HCT116 (cell line): ENCODE results near the gene GPS1. TPM values are rescaled to one million over a fixed set of nuclear protein-coding genes. Genes with fewer than 3 reads are reported as not detected.

Experiments used
- ATAC-seq: fragments of 200-7000 bp; cut with Tn5 transposase; 2 replicates; pipeline ENCODE4 v1.9.1; 2020; ENCODE audit warnings: mild to moderate bottlenecking, moderate library complexity
- BruUV-seq: library from RNA; stranded (reverse); fragments of 400-500 nt; replicated peaks from 2 replicates; lab custom pipeline; 2021; lab: Mats Ljungman, UMichigan
- CTCF ChIA-PET: fragments of 300-600 bp; sonication (Branson Sonifier 250); formaldehyde crosslinking; loops from one replicate; lab custom pipeline; 2021; ENCODE audit warnings: antibody characterized with exemption; lab: Charles Lee
- POLR2A ChIA-PET: fragments of 300-600, 350-600 bp; sonication (Branson Sonifier 250); formaldehyde crosslinking; loops from one replicate; lab custom pipeline; 2021; ENCODE audit warnings: antibody characterized with exemption; lab: Charles Lee
- RAD21 ChIA-PET, 2 experiments: fragments of 300-600 bp; sonication (Branson Sonifier 250); formaldehyde crosslinking; loops; one replicate each; lab custom pipeline; 2023; ENCODE audit warnings: low total read pairs in 2 of 2; ENCODE audit not compliant: uncharacterized antibody in 2 of 2, unreplicated experiment in 2 of 2, low non-redundant PET in 1 of 2; lab: Charles Lee
- DNase-seq: peaks from one replicate; pipeline ENCODE4 v3.0.0-alpha.2; 2010; ENCODE audit warnings: low read depth, low spot score
- H2AFZ ChIP-seq: fragments of 200-600 bp; shearing (Covaris generic), sonication (generic); 2 replicates; pipeline ENCODE4 v1.6.1; 2017; ENCODE audit warnings: low read depth, mixed run types, mixed read lengths, antibody characterized with exemption, low read length; ENCODE audit not compliant: poor library complexity, severe bottlenecking
- H3K27ac ChIP-seq: 2 replicates; pipeline ENCODE4 v1.5.1; 2012; ENCODE audit warnings: low read depth, low read length
- H3K27me3 ChIP-seq: fragments of 200-600 bp; sonication (generic); 2 replicates; pipeline ENCODE4 v1.6.1; 2016; ENCODE audit warnings: mixed run types, low read length, mixed read lengths; ENCODE audit not compliant: insufficient read depth
- H3K36me3 ChIP-seq, 2 experiments: fragments of 200-500 bp in 1 of 2; fragments of 200-600 bp in 1 of 2; sonication (Bioruptor generic) in 1 of 2; sonication (generic) in 1 of 2; 2 replicates each; pipeline versions ENCODE4 v1.5.1 to v1.6.1; 2014 to 2016; ENCODE audit warnings: low read length in 2 of 2, inconsistent platforms in 1 of 2, mixed read lengths in 1 of 2, mixed run types in 1 of 2; ENCODE audit not compliant: insufficient read depth in 2 of 2, control insufficient read depth in 1 of 2
- H3K4me1 ChIP-seq, 2 experiments: fragments of 200-600 bp in 1 of 2; sonication (generic) in 1 of 2; 2 replicates each; pipeline versions ENCODE4 v1.5.1 to v1.6.1; 2012 to 2017; ENCODE audit warnings: low read length in 2 of 2, inconsistent platforms in 1 of 2, mild to moderate bottlenecking in 1 of 2, mixed read lengths in 1 of 2, mixed run types in 1 of 2, moderate library complexity in 1 of 2; ENCODE audit not compliant: insufficient read depth in 2 of 2, control insufficient read depth in 1 of 2
- H3K4me2 ChIP-seq: fragments of 200-600 bp; sonication (generic); 2 replicates; pipeline ENCODE4 v1.6.1; 2017; ENCODE audit warnings: mixed run types, low read length, mixed read lengths
- H3K4me3 ChIP-seq, 2 experiments: fragments of 200-600 bp in 1 of 2; sonication (generic) in 1 of 2; replicated peaks in 1 of 2; 2 replicates each; pipeline ENCODE4 v1.5.1; 2011 to 2016; ENCODE audit warnings: low read length in 2 of 2, control low read depth in 1 of 2, low read depth in 1 of 2, mild to moderate bottlenecking in 1 of 2, mixed read lengths in 1 of 2, mixed run types in 1 of 2
- H3K79me2 ChIP-seq: fragments of 200-600 bp; sonication (generic); 2 replicates; pipeline ENCODE4 v1.6.1; 2017; ENCODE audit warnings: mild to moderate bottlenecking, mixed run types, low read length, moderate library complexity, mixed read lengths; ENCODE audit not compliant: insufficient read depth
- H3K9ac ChIP-seq: fragments of 200-600 bp; sonication (generic); 2 replicates; pipeline ENCODE4 v1.6.1; 2016; ENCODE audit warnings: low read length, mixed read lengths
- H3K9me2 ChIP-seq: fragments of 200-600 bp; sonication (generic), shearing (Covaris generic); 2 replicates; pipeline ENCODE4 v1.6.1; 2017; ENCODE audit warnings: mixed run types, mild to moderate bottlenecking, moderate library complexity; ENCODE audit not compliant: insufficient read depth
- H3K9me3 ChIP-seq, 2 experiments: fragments of 200-500 bp in 1 of 2; fragments of 200-600 bp in 1 of 2; sonication (Bioruptor generic) in 1 of 2; sonication (generic) in 1 of 2; 2 replicates each; pipeline ENCODE4 v1.6.1; 2014 to 2017; ENCODE audit warnings: low read length in 2 of 2, mixed read lengths in 2 of 2, inconsistent platforms in 1 of 2, low read depth in 1 of 2, mild to moderate bottlenecking in 1 of 2, mixed run types in 1 of 2, moderate library complexity in 1 of 2; ENCODE audit not compliant: control insufficient read depth in 1 of 2, insufficient read depth in 1 of 2
- H4K20me1 ChIP-seq: fragments of 200-600 bp; sonication (generic), shearing (Covaris generic); 2 replicates; pipeline ENCODE4 v1.6.1; 2017; ENCODE audit warnings: mixed run types, mild to moderate bottlenecking, moderate library complexity; ENCODE audit not compliant: insufficient read depth
- CBX3 ChIP-seq: IDR thresholded peaks from 2 replicates; pipeline ENCODE4 v1.6.1; 2012; ENCODE audit warnings: low read depth
- CEBPB ChIP-seq: IDR thresholded peaks from 2 replicates; pipeline ENCODE4 v1.6.1; 2012; ENCODE audit warnings: low read depth
- EGR1 ChIP-seq: IDR thresholded peaks from 2 replicates; pipeline ENCODE4 v1.6.1; 2012; ENCODE audit warnings: low read depth
- ELF1 ChIP-seq: IDR thresholded peaks from 2 replicates; pipeline ENCODE4 v1.6.1; 2012; ENCODE audit warnings: low read depth, borderline replicate concordance
- EZH2 ChIP-seq: fragments of 200-600 bp; sonication (generic); IDR thresholded peaks from 2 replicates; pipeline ENCODE4 v1.6.1; 2017; ENCODE audit warnings: antibody characterized with exemption, mixed run types
- FOSL1 ChIP-seq: IDR thresholded peaks from 2 replicates; pipeline ENCODE4 v1.6.1; 2012; ENCODE audit warnings: low read depth
- JUND ChIP-seq: IDR thresholded peaks from 2 replicates; pipeline ENCODE4 v1.6.1; 2012
- POLR2A ChIP-seq: IDR thresholded peaks from 2 replicates; pipeline ENCODE4 v1.7.0; 2011; ENCODE audit warnings: borderline replicate concordance; ENCODE audit not compliant: insufficient read depth, insufficient read length; ENCODE audit errors: extremely low read depth
- RAD21 ChIP-seq: IDR thresholded peaks from 2 replicates; pipeline ENCODE4 v1.6.1; 2012; ENCODE audit warnings: low read depth, mild to moderate bottlenecking
- SIN3A ChIP-seq: IDR thresholded peaks from 2 replicates; pipeline ENCODE4 v1.6.1; 2012; ENCODE audit warnings: low read depth
- SP1 ChIP-seq: IDR thresholded peaks from 2 replicates; pipeline ENCODE4 v1.6.1; 2012; ENCODE audit warnings: low read depth
- SRF ChIP-seq: IDR thresholded peaks from 2 replicates; pipeline ENCODE4 v1.6.1; 2012; ENCODE audit warnings: low read depth
- ZFX ChIP-seq: fragments of 450-650 bp; IDR thresholded peaks from 2 replicates; pipeline ENCODE4 v1.6.1; 2017
- ZNF274 ChIP-seq: fragments of 200-500 bp; sonication (Bioruptor generic); IDR thresholded peaks from 2 replicates; pipeline ENCODE4 v1.6.1; 2014; ENCODE audit warnings: mild to moderate bottlenecking, low read depth, low read length, inconsistent platforms
- intact Hi-C: fragments of 100-400 bp; cut with micrococcal nuclease; formaldehyde crosslinking; loops from 2 replicates; pipeline ENCODE4 v1.10.0; 2022
- total RNA-seq: library from RNA; stranded (reverse); gene quantifications from one replicate; pipeline ENCODE4 v1.2.1, GENCODE V29; 2021; ENCODE audit not compliant: unreplicated experiment
- TF ChIP-seq, protein P1 (sequence below): IDR thresholded peaks from 2 replicates; pipeline ENCODE4 v1.6.1; 2012
- TF ChIP-seq, protein P2 (sequence below): IDR thresholded peaks from 2 replicates; pipeline ENCODE4 v1.6.1; 2012

GPS1 gene
- total RNA-seq, 1 experiment from 2014 or later, result 205 TPM

GRCh38 chr17:82086941-82087906 lies 35.5 kb downstream of the GPS1 start:
- no peaks in the 10 kb centered on the region for H3K9me3 ChIP-seq
- no peak overlapping the region for H3K9ac ChIP-seq
- no peaks in the 10 kb centered on the region for H3K9me2 ChIP-seq
- no peak overlapping the region for H2AFZ ChIP-seq
- peaks cover 2% of the 10 kb centered on the region; the same call in 1 of the 2 replicates for H4K20me1 ChIP-seq
- no peak overlapping the region for H3K4me2 ChIP-seq
- H3K79me2 ChIP-seq, result peaks cover 68% of the 10 kb centered on the region
- ATAC-seq, result no peak
- CTCF ChIA-PET, result no interaction called here
- no TSS peak for BruUV-seq
- RAD21 ChIA-PET, result no interaction called here
- H3K36me3 ChIP-seq, result peaks cover 75 to 100% of the 10 kb centered on the region in 2 experiments
- intact Hi-C loops, result no loop called here
- no peaks in the 10 kb centered on the region for H3K27me3 ChIP-seq
- no peak overlapping the region; the same call in 1 of the 2 replicates for H3K27ac ChIP-seq
- DNase-seq, result no peak
- no peaks in the 10 kb centered on the region for H3K4me1 ChIP-seq
- POLR2A ChIA-PET, result interaction anchor here (0.6 kb wide), 1 partner anchor 12 kb away, joined by 3 read pairs; no protein-coding TSS in a partner anchor
- no peak overlapping the region for H3K4me3 ChIP-seq
- TF ChIP-seq SP1 (no peak), EGR1 (no peak), RAD21 (no peak), ELF1 (no peak), JUND (no peak), ZFX (no peak), EZH2 (no peak), POLR2A (no peak), FOSL1 (no peak), CEBPB (no peak), ZNF274 (no peak), CBX3 (no peak), SRF (no peak), SIN3A (no peak)
- TF ChIP-seq, protein P1, sequence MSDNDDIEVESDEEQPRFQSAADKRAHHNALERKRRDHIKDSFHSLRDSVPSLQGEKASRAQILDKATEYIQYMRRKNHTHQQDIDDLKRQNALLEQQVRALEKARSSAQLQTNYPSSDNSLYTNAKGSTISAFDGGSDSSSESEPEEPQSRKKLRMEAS, result no peak
- TF ChIP-seq, protein P2, sequence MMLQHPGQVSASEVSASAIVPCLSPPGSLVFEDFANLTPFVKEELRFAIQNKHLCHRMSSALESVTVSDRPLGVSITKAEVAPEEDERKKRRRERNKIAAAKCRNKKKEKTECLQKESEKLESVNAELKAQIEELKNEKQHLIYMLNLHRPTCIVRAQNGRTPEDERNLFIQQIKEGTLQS, result no peak
